Smooth muscle cell of the umbilical artery (primary cell): ENCODE data around the gene PHPT1. TPM values are rescaled to one million over a fixed set of nuclear protein-coding genes. Genes with fewer than 3 reads are reported as not detected.

Experiments used
- total RNA-seq: library from RNA; depleted of rRNA; stranded (reverse); fragments of >200 nt; gene quantifications from 2 replicates; pipeline ENCODE4 v1.2.3, GENCODE V29; 2014

PHPT1 gene
- 65.8 and 98.9 TPM in 2 replicates for total RNA-seq

GRCh38 chr9:136849038-136849959 is at the start of gene PHPT1:
TSS of gene PHPT1 (plus strand) at chr9:136849409. CDS start at chr9:136849431, 22 bp downstream.

GRCh38 chr9:136807281-136808074 is 41.7 kb upstream of the PHPT1 start, which contains the start of gene RABL6:
TSS of gene RABL6 (plus strand) at chr9:136807948. CDS start at chr9:136808197, 249 bp downstream.

GRCh38 chr9:136842380-136842948 is 6.7 kb upstream of the PHPT1 start, which contains the start of gene AJM1:
TSS of gene AJM1 (plus strand) at chr9:136842478. CDS start at chr9:136844415, 1,937 bp downstream.

GRCh38 chr9:136851941-136852663 is 2.9 kb downstream of the PHPT1 start, which contains the start of gene MAMDC4:
TSS of gene MAMDC4 (plus strand) at chr9:136852346. CDS start at chr9:136852417, 71 bp downstream.

GRCh38 chr9:136885950-136886578 is 36.9 kb downstream of the PHPT1 start, which contains the start of gene TRAF2:
TSS of gene TRAF2 (plus strand) at chr9:136886516. CDS start at chr9:136898741, 12,225 bp downstream.

Other genes with a start within 250 kb of the PHPT1 start
- 22.7 and 33.6 TPM in 2 replicates for gene EGFL7, start 186.5 kb upstream of the PHPT1 start, total RNA-seq
- gene AGPAT2, start 162.0 kb upstream of the PHPT1 start, total RNA-seq: 33.3 and 36.0 TPM in 2 replicates
- 0.30 and 0.51 TPM in 2 replicates for gene DIPK1B, start 136.8 kb upstream of the PHPT1 start, total RNA-seq
- gene LCN10, start 106.5 kb upstream of the PHPT1 start, total RNA-seq: not detected in 2 replicates
- not detected in 2 replicates for gene LCN6, start 100.9 kb upstream of the PHPT1 start, total RNA-seq
- not detected in 2 replicates for gene LCN8, start 91.2 kb upstream of the PHPT1 start, total RNA-seq
- not detected in 2 replicates for gene LCN15, start 84.9 kb upstream of the PHPT1 start, total RNA-seq
- gene TMEM141, start 58.1 kb upstream of the PHPT1 start, total RNA-seq: 39.2 and 72.2 TPM in 2 replicates
- gene CCDC183, start 53.1 kb upstream of the PHPT1 start, total RNA-seq: 0.30 and 0.32 TPM in 2 replicates
- gene RABL6, start 41.5 kb upstream of the PHPT1 start, total RNA-seq: 46.3 and 70.5 TPM in 2 replicates
- 2.1 and 2.4 TPM in 2 replicates for gene AJM1, start 6.9 kb upstream of the PHPT1 start, total RNA-seq
- 2.7 and 4.0 TPM in 2 replicates for gene MAMDC4, start 2.9 kb downstream of the PHPT1 start, total RNA-seq
- gene EDF1, start 16.9 kb downstream of the PHPT1 start, total RNA-seq: 209 and 275 TPM in 2 replicates
- 5.6 and 16.0 TPM in 2 replicates for gene TRAF2, start 37.1 kb downstream of the PHPT1 start, total RNA-seq
- 142 and 159 TPM in 2 replicates for gene FBXW5, start 95.3 kb downstream of the PHPT1 start, total RNA-seq
- gene C8G, start 95.8 kb downstream of the PHPT1 start, total RNA-seq: 0.59 TPM in 1 of 2 replicates, not detected in the other
- gene LCN12, start 102.9 kb downstream of the PHPT1 start, total RNA-seq: 0.30 and 0.51 TPM in 2 replicates
- 8.3 and 21.4 TPM in 2 replicates for gene PTGDS, start 128.1 kb downstream of the PHPT1 start, total RNA-seq
- 0.88 and 1.5 TPM in 2 replicates for gene LCNL1, start 133.6 kb downstream of the PHPT1 start, total RNA-seq
- gene PAXX, start 143.0 kb downstream of the PHPT1 start, total RNA-seq: 13.5 and 17.8 TPM in 2 replicates
- gene CLIC3, start 147.2 kb downstream of the PHPT1 start, total RNA-seq: 2.5 and 3.3 TPM in 2 replicates
- 46.0 and 68.3 TPM in 2 replicates for gene ABCA2, start 178.8 kb downstream of the PHPT1 start, total RNA-seq
- under 0.01 TPM in 1 of 2 replicates, not detected in the other for gene FUT7, start 182.7 kb downstream of the PHPT1 start, total RNA-seq
- 27.3 and 49.4 TPM in 2 replicates for gene NPDC1, start 196.8 kb downstream of the PHPT1 start, total RNA-seq
- gene ENTPD2, start 204.7 kb downstream of the PHPT1 start, total RNA-seq: not detected in 2 replicates
- 0.89 and 5.7 TPM in 2 replicates for gene SAPCD2, start 221.1 kb downstream of the PHPT1 start, total RNA-seq
- 18.7 and 21.5 TPM in 2 replicates for gene UAP1L1, start 228.1 kb downstream of the PHPT1 start, total RNA-seq
- 176 and 185 TPM in 2 replicates for gene MAN1B1, start 237.6 kb downstream of the PHPT1 start, total RNA-seq